Stimulated activated CD8-positive, alpha-beta memory T cell treated with anti-CD3 and anti-CD28 coated beads, Interleukin-15, amount 100 ng/mL, for 4 hours (primary cell): Measurements from ENCODE around the gene RAD50.

Experiments
- DNase-seq, 2 donors: peaks; one replicate each; pipeline ENCODE4 v3.0.0-alpha.2; 2020; ENCODE audit warnings: low read depth in 2 of 2

RAD50 gene

GRCh38 chr5:132659598-132660493 is 103.1 kb downstream of the RAD50 start:
- no peak for DNase-seq

DNA sequence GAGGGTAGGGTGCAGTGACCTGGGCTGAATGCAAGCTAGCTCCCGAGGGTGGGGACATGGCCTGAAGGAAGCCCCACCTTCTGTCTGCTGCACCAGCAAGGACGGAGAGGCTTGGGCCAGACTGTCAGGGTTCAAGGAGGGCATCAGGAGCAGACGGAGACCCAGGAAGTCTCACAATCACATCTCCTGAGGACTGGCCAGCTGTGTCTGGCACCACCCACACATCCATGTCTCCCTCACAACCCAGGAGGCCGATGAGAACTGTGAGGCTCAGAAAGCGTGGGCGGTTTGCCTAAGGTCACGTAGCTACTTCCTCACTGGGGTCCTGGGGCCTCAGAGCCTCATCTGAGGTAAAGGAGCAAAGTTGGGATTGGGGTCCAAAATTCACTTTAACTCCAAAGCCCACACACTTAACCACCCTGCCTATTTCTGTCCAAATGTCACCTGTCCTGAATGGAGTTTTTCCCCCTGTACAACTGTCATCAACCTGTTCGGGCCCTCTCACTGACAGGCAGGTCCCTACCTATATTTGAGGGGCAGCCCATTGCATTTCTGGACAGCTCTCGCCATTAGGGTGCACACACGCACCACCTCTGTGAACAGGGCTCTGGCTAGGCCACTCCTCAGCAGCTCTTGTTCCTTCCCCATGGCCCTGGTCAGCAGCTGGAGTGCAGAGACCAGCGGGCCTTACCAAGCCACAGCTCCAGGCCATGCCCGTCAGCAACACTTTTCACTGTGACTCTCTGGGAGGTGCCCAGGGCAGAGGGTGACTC is 104.6 kb downstream of the RAD50 start:
- DNase-seq, result no peak

GRCh38 chr5:132662004-132662401 is 105.2 kb downstream of the RAD50 start:
- DNase-seq, result no peak

DNA sequence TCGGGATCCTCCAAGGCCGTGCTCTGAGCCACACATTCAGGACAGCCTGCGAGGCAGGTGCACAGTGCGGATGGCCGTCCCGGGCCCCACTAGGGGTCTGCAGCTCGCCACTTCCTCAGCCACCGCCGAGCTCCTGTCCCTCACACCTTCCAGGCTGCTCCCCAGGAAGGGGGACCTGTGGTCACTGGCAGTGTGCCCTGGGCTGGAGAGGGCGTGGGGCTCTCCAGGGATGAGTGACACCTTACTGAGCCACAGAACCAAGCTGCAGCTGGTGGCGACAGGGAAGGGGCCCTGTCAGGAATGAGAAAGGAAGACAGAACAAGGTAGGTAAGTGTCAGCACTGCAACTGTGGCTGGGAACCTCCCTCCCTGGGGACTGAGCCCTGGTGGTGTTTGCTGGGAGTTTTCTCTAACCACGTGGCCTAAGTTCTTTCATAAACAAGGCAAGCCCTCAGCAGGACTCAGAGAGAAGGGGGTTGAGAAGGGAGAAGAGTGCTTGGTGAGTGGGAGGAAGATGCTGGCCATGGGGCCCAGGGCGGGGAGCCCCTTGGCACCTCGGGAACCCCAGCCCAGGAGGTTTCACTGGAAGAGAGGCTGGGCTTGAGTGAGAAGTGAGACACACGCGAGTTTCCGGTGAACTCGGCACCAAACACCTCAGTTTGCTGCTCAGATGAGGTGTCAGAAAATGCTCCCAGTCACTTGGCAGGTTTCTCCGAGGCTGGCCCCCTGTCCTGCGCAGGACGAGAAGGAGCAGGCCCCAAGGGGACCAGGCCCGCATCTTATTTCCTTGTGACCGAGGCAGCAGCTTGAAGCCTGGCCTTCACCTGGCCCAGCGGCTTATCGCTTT is 106.4 kb downstream of the RAD50 start:
- DNase-seq, result no peak

GRCh38 chr5:132663771-132664695 is 107.3 kb downstream of the RAD50 start:
- DNase-seq, result no peak

- no peak for DNase-seq
Observed at GRCh38 chr5:132664696-132665209, 108.0 kb downstream of the RAD50 start.

DNA sequence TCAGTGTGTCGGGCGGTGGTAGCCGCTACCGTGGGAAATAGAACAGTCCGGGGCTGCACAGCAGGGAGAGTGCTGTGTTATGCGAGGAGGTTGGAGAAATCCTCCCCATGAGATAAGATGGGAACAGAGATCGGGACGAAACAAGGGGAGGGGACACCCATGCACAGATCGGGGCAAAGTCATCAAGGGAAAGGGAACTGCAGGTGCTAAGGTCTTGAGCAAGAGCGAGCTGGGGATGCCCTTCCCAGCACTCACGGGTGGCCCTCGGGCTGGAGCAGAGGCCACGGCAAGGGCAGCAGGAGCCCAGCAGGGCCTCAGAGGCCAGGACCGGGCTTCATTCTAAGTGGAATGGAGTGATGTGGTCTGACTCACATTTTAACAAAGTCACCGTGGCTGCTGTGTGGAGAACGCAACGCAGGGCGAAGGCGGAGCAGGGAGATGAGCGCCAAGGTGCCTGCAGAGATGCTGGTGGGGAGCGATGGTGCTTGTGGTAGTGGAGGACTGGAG is 108.8 kb downstream of the RAD50 start:
- no peak for DNase-seq

- no peak for DNase-seq
Observed at GRCh38 chr5:132666310-132667123, 109.7 kb downstream of the RAD50 start.

- DNase-seq, result no peak
Observed at GRCh38 chr5:132667309-132667708, 110.5 kb downstream of the RAD50 start.

DNA sequence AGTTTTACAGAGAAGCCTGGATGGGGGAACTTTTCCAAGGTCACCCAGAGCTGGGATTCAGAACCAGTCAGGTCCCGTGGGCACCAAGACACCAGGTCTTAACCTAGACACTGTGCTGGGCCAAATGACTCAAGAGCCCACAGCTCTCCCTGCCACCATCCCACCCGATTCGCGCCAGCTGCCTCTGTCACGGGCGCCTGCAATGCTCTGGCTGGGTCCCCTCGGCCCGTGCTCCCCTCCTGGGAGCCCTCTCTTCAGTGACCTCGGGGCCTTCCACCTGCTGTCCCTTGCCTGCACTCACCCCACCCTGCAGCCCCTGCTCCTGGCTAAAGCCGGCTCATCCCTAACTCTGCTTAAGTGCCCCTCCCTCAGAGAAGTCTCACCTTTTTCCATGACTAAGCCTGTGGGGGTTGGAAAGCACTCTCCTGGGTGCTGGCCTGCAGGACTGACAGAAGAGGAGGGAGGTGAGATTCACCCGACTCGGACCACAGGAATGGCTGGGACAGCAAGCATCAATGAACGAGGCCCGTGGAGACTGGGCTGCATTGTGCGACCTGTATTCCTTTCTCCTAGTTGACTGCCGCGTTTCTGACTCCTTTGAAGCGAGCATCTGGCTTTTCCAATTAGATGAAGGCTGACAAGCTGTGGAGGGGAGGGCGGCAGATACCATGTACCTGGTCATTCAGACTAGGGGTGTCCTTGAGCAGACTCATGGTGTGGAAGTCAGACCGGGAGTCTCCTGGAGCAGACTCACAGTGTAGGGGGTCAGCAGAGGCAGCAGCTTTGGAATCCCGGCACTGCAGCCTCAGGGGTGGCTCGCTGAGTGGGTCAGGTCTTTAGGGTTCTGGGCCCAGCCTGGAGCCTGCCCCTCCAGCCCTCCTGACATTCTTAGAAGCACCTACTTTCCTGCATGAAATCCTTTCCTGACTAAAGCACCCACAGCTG is 111.3 kb downstream of the RAD50 start:
- no peak for DNase-seq

- DNase-seq, result no peak
Observed at GRCh38 chr5:132668706-132669454, 112.1 kb downstream of the RAD50 start.

- DNase-seq, result no peak
Observed at GRCh38 chr5:132669455-132669820, 112.7 kb downstream of the RAD50 start.

DNA sequence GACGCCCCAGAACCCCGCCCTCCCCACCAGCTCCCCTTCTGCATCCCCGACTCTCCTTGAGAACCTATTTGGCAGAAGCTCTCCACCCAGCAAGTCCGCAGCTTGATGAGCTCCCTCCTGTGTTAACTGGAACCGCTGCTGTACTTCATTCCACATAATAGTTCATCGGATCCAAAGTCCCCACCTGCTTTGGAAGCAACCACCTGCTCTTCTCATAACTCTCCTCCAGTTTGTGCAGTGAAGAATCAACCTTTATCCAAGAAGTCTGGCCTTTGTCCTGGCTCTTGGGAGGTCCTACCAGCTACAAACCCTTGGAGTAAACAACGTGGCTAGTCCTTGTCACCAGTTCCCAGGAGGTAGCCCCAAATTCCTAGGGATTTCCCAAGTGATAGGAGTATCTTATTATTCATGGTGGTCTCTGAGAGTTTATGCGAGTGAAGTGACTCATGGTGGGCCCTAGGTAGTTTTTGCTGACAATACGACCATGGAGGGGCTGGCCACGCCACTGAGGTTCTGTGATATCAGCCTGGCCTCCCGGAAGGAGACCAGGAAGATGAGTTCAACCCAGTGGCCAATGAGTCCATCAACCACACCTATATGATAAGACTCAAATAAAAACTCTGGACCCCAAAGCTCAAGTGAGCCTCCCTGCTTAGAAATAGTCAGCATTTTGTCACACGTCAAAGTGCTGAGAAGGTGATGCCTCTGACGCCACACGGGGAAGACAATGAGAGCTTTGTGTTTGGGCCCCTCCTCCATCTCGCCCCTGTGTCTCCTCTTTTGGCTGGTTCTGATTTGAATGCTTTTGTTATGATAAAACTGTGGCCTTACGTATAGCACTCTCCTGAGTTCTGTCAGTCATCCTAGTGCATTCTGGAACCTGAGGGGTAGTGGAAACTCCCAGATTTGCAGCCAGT is 113.4 kb downstream of the RAD50 start:
- no peak for DNase-seq

- DNase-seq, result no peak
Observed at GRCh38 chr5:132671000-132671399, 114.2 kb downstream of the RAD50 start.

GRCh38 chr5:132673488-132673887 is 116.7 kb downstream of the RAD50 start:
- no peak for DNase-seq

- DNase-seq, result no peak
Observed at GRCh38 chr5:132673939-132674630, 117.3 kb downstream of the RAD50 start, which contains the start of gene IL4. Gene IL4 (plus strand): TSS chr5:132673989. CDS start chr5:132674051, 62 bp downstream.
